Measurements from ENCODE around the gene TANGO2.

The TANGO2 gene

DNA sequence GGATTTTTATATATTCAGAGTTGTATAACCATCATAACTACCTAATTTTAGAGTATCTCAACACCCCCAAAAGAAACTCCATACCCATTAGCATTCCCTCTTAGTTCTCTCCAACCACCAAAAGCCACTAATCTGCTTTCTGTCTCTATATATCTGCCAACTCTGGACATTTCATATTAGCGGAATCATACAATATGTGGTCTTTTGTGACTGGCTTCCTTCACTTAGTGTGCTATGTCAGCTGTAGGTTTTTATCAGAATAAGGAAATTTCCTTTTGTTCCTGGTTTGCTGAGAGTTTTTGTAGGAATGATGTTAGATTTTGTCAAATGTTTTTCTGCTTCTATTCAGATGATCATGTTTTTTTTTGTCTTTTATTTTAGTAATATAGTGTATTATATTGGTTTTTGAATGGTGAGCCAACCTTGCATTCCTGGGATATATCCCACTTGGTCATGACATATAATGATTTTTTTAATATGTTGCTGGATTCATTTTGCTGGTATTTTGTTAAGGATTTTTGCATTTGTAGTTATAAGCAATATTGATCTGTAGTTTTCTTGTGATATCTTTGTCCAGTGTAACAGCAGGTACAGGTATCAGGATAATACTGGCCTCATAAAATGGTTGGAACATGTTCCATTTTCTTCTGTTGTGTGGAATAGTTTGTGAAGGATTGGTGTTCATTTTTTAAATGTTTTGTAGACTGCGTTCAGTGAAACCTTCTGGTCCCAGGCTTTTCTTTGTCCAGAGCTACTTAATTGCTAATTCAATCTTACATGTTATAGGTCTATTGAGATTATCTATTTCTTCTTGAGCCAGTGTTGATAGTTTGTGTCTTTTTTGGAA is 75.9 kb downstream of the TANGO2 start:
- DNase-seq: no peak
- Mint-ChIP-seq H3K27me3 (no peaks in the 10 kb centered on the region), H3K36me3 (peaks cover 75% of the 10 kb centered on the region), H3K4me1 (peaks cover 49% of the 10 kb centered on the region), H3K4me3 (no peak overlapping the region), H3K9me3 (peaks cover 3% of the 10 kb centered on the region), H3K27ac (no peak overlapping the region)
- CTCF ChIA-PET: interaction anchor here (1.1 to 1.7 kb wide), 2 partner anchors 14 to 78 kb away, joined by 3 to 4 read pairs; no protein-coding TSS in a partner anchor

GRCh38 chr22:20099099-20099711 is 78.3 kb downstream of the TANGO2 start:
- no peak overlapping the region for H3K4me3 Mint-ChIP-seq
- peaks cover 67% of the 10 kb centered on the region for H3K36me3 Mint-ChIP-seq
- CTCF ChIA-PET: interaction anchor here (0.7 kb wide), 1 partner anchor 18 kb away, joined by 3 read pairs; no protein-coding TSS in a partner anchor
- H3K27ac Mint-ChIP-seq: peak overlapping the region; percentile 81
- DNase-seq: no peak
- H3K4me1 Mint-ChIP-seq: peaks cover 51% of the 10 kb centered on the region
- no peaks in the 10 kb centered on the region for H3K27me3 Mint-ChIP-seq
- peaks cover 3% of the 10 kb centered on the region for H3K9me3 Mint-ChIP-seq

- H3K27me3 Mint-ChIP-seq: no peaks in the 10 kb centered on the region
- peaks cover 43% of the 10 kb centered on the region for H3K4me1 Mint-ChIP-seq
- H3K4me3 Mint-ChIP-seq: no peak overlapping the region
- H3K36me3 Mint-ChIP-seq: peaks cover 51% of the 10 kb centered on the region
- H3K27ac Mint-ChIP-seq: no peak overlapping the region
- CTCF ChIA-PET: interaction anchor here (0.6 to 1.4 kb wide), 3 partner anchors 11 to 218 kb away, joined by 3 to 5 read pairs (median 4); partner anchors contain the start of gene DGCR6L
- DNase-seq: no peak
- H3K9me3 Mint-ChIP-seq: peaks cover under 1% of the 10 kb centered on the region
Observed at GRCh38 chr22:20101638-20102037, 80.7 kb downstream of the TANGO2 start.

- CTCF ChIA-PET: no interaction called here
- H3K4me3 Mint-ChIP-seq: no peak overlapping the region
- H3K27me3 Mint-ChIP-seq: no peaks in the 10 kb centered on the region
- peaks cover 41% of the 10 kb centered on the region for H3K4me1 Mint-ChIP-seq
- peaks cover 50% of the 10 kb centered on the region for H3K36me3 Mint-ChIP-seq
- DNase-seq: no peak
- H3K27ac Mint-ChIP-seq: no peak overlapping the region
- H3K9me3 Mint-ChIP-seq: no peaks in the 10 kb centered on the region
Observed at GRCh38 chr22:20102203-20102780, 81.4 kb downstream of the TANGO2 start.

DNA sequence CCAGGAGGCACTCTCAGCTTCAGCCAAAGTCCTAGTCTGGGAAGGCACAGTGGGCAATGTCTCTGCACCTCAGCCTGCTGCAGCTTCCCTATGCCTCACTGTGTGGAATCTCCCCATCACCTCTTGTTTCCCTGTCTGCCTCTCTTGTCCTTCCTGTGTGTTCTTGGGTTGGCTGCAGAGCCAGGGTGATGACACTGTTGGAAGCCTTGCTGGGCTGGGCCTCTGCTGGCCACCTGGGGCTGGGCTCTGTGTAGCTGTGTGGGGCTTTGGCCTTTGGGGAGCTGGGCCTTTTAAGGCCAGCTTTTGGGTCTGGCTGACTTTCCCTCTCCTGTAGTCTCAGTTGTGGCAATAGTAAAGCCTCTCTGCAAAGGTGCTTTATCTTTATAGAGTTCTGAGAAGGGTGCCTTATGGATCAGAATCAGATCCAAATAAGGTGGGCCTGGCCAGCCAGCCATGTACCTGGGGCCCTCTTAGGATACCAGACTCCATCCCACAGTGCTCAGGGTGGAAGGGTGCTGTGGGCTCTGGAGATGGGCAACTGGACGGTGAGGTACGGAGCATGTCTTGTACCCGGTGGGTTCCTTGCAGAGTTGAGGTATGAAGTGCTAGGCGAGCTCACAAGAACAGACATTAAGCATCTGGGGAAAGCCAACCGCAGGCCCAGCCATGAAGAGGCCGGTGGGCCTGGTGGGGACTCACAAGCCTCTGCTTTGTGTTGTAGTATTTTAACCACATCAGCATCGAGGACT is 84.7 kb downstream of the TANGO2 start:
- peaks cover 14% of the 10 kb centered on the region for H3K4me1 Mint-ChIP-seq
- CTCF ChIA-PET: no interaction called here
- H3K9me3 Mint-ChIP-seq: no peaks in the 10 kb centered on the region
- H3K27me3 Mint-ChIP-seq: no peaks in the 10 kb centered on the region
- DNase-seq: no peak
- H3K27ac Mint-ChIP-seq: peak overlapping the region; percentile 19
- H3K36me3 Mint-ChIP-seq: peaks cover 38% of the 10 kb centered on the region
- no peak overlapping the region for H3K4me3 Mint-ChIP-seq

GRCh38 chr22:20106205-20106848 is 85.4 kb downstream of the TANGO2 start:
- CTCF ChIA-PET: interaction anchor here (0.8 kb wide), 1 partner anchor 136 kb away, joined by 3 read pairs; no protein-coding TSS in a partner anchor
- Mint-ChIP-seq H3K9me3 (no peaks in the 10 kb centered on the region), H3K27me3 (no peaks in the 10 kb centered on the region), H3K4me3 (no peak overlapping the region), H3K27ac (peak overlapping the region; percentile 24), H3K4me1 (peaks cover 11% of the 10 kb centered on the region), H3K36me3 (peaks cover 38% of the 10 kb centered on the region)
- DNase-seq: no peak

GRCh38 chr22:20106849-20107237 is 85.9 kb downstream of the TANGO2 start:
- Mint-ChIP-seq H3K4me1 (peaks cover 9% of the 10 kb centered on the region), H3K9me3 (no peaks in the 10 kb centered on the region), H3K27me3 (no peaks in the 10 kb centered on the region), H3K36me3 (peaks cover 39% of the 10 kb centered on the region), H3K4me3 (no peak overlapping the region), H3K27ac (no peak overlapping the region)
- no peak for DNase-seq
- CTCF ChIA-PET: interaction anchor here (0.8 kb wide), 1 partner anchor 137 kb away, joined by 3 read pairs; no protein-coding TSS in a partner anchor

- DNase-seq: no peak
- H3K4me1 Mint-ChIP-seq: peaks cover 8% of the 10 kb centered on the region
- no peaks in the 10 kb centered on the region for H3K9me3 Mint-ChIP-seq
- CTCF ChIA-PET: interaction anchor here (0.8 kb wide), 1 partner anchor 138 kb away, joined by 3 read pairs; no protein-coding TSS in a partner anchor
- no peaks in the 10 kb centered on the region for H3K27me3 Mint-ChIP-seq
- peaks cover 38% of the 10 kb centered on the region for H3K36me3 Mint-ChIP-seq
- no peak overlapping the region for H3K27ac Mint-ChIP-seq
- H3K4me3 Mint-ChIP-seq: no peak overlapping the region
Observed at GRCh38 chr22:20107471-20107901, 86.6 kb downstream of the TANGO2 start.

DNA sequence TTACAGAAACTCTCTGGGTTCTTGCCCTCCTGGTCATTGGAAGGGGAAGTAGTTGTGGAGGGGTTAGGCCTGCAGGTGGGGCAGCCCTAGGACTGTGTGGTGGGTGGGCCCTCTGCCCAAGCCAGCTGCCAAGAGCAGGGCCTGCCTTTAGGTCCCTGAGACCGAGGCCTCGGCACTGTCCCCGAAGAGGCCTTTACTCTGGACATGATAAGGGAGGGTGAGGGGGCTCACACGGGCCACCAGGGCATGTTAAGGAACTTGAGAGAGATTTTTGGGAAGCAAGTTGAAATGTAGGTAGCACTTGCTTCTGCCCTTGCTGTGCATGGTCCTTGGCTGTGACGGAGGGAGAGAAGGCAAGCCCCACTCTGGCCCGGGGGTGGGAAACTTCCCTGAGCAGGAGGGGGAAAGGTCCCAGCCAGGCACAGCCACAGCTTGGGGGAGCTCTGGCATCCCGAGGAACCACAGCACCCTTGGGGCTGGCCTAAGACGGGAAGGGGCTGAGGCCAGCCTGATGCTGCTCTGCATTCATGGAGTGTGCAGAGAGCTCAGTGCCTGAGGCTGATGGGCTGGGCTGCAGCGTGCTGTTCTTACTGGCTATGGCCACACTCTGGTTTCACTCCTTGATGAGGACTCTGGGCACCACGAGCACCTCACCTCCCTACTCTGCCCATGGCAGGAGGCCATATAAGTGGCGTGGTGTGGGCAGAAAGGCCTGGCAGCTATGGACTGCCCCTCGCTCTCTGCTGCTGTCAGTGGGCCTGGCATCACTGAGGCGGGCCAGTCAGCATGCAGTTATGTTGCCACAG is 87.2 kb downstream of the TANGO2 start:
- Mint-ChIP-seq H3K27me3 (no peaks in the 10 kb centered on the region), H3K4me3 (no peak overlapping the region), H3K4me1 (peaks cover 8% of the 10 kb centered on the region), H3K27ac (no peak overlapping the region), H3K9me3 (no peaks in the 10 kb centered on the region), H3K36me3 (peaks cover 36% of the 10 kb centered on the region)
- CTCF ChIA-PET: interaction anchor here (1.3 kb wide), 1 partner anchor 27 kb away, joined by 3 read pairs; no protein-coding TSS in a partner anchor
- DNase-seq: no peak

DNA sequence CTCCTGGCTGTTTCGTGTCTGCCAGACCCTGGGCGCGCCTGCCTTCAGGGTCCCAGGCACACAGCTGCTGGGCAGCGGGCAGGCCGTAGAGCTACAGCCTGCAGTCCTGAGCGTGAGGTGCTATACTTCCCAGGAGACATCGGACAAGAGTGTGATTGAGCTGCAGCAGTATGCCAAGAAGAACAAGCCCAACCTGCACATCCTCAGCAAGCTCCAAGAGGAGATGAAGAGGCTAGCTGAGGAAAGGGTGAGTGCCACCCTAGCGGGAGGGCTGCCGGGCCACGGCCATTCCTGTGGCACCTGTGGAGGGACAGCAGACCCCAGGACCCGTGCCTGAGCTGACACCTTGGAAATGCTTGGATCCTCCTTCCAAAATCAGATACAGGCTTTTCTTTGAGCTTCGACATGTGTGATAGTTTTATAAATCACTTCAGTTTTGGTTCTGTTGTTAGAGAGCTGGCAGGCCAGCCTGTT is 87.9 kb downstream of the TANGO2 start:
- Mint-ChIP-seq H3K36me3 (peaks cover 32% of the 10 kb centered on the region), H3K27me3 (no peaks in the 10 kb centered on the region), H3K27ac (no peak overlapping the region), H3K4me1 (peaks cover 8% of the 10 kb centered on the region), H3K4me3 (no peak overlapping the region), H3K9me3 (no peaks in the 10 kb centered on the region)
- CTCF ChIA-PET: interaction anchor here (1.3 kb wide), 1 partner anchor 28 kb away, joined by 3 read pairs; no protein-coding TSS in a partner anchor
- no peak for DNase-seq

DNA sequence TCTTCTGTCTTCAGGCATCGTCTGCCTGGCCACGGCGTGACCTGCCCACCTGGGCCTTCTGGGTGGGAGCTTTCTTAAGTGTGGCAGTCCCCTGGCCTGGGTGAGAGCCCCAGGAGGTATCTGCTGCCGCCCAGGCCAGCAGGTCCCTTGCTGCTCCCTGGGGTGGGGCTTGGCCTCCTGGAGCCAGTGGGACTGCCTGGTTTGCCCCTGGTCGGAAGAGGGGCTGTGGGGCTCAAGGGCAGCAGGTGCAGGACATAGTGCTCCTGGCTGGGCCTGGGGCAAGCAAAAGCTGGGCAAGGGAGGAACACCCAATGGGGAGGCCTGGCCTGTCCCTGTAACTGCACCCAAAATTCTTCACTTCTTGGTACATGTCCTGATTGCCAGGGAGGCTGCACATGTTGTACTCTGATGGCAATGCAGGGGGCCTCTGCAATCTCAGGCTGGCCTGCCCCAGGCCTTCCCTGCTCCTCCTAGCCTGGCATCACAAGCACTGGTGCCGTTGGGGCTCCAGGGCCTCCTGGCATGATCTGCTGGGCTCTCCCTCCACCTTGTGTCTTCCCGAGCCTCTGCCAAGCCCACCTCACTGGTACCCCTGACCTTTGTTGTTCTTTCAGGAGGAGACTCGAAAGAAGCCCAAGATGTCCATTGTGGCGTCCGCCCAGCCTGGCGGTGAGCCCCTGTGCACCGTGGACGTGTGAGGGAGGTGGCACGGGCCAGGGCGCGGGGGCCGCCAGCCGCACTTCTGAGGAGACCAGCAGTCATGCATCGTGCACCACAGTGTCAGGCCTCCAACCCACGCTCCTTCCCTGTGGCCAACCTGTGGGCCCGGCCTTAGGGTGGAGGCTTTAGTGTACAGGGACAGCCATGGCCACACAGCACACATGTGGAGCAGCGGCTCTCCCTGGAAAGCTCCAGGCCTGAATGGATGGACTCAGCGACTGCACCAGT is 88.8 kb downstream of the TANGO2 start:
- H3K4me1 Mint-ChIP-seq: peaks cover 13% of the 10 kb centered on the region
- H3K27me3 Mint-ChIP-seq: no peaks in the 10 kb centered on the region
- no peak overlapping the region for H3K4me3 Mint-ChIP-seq
- peaks cover 38% of the 10 kb centered on the region for H3K36me3 Mint-ChIP-seq
- CTCF ChIA-PET: interaction anchor here (1.0 to 1.3 kb wide), 2 partner anchors 14 to 28 kb away, joined by 3 to 4 read pairs; no protein-coding TSS in a partner anchor
- no peak for DNase-seq
- H3K9me3 Mint-ChIP-seq: no peaks in the 10 kb centered on the region
- no peak overlapping the region for H3K27ac Mint-ChIP-seq

Data from activated naive CD4-positive, alpha-beta T cell treated with anti-CD3 and anti-CD28 coated beads, Interleukin-2, amount 10 ng/mL, durations not matched to agents 7 days and 5 days (primary cell).